Retinal pigment epithelial cell (primary cell): ENCODE measurements around the gene SPATA2L.
"Not testable (repeated sequence)": the region's sequence is repeated elsewhere in the genome, so short reads cannot be mapped to it uniquely, and the experiment has no call there.

Experiments
- DNase-seq: peaks from one replicate; pipeline ENCODE4 v3.0.0-alpha.2; 2010; ENCODE audit warnings: low read depth
- H3K4me3 ChIP-seq: 2 replicates; pipeline ENCODE4 v1.5.1; 2011; ENCODE audit warnings: mild to moderate bottlenecking, low read length, control low read depth, moderate library complexity
- CTCF ChIP-seq: conservative IDR thresholded peaks from 2 replicates; pipeline ENCODE4 v1.5.1; 2011; ENCODE audit warnings: low read depth, low read length, control low read depth, inconsistent platforms

Gene SPATA2L

DNA sequence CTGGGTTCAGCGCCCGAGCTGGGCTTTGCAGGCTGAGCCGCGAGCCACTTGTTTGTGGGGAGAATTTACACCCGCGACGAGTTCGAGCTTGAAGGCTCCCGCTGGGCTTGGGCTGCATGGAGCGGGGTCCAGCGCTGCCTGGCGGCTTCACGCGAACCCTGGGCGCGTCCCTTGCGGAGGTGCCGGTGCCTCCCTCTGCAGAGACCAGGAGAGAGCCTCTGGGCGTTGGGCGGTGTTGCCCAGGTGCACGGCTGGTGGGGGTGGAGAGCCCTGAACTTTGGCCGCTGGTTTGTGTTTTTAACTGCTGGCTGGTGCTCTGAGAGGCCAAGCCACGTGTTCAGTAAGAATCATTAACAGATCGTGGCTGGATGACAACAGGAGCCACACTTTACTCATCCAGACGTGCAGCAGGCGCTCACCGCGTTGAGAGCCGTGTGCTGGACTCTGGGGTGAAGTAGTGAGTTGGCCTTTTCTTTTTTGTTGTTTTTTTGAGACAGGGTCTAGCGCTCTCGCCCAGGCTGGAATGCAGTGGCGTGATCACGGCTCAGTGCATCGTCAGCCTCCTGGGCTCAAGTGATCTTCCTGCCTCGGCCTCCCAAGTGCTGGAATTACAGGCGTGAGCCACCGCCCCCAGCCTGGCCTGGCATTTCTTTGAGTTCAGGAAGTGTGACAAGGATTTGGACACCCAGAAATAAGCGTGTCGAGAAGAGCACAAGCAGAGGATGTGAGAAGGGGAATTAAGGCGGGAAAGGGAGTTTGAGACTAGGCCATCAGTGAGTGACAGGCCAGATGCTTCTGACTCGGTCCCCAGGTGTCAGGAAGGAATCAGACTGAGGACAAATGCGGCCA, 14.2 kb downstream of the SPATA2L start:
- TF ChIP-seq CTCF: peak; percentile 2
- peak overlapping the region; percentile 78 for H3K4me3 ChIP-seq
- DNase-seq: peak; percentile 16

DNA sequence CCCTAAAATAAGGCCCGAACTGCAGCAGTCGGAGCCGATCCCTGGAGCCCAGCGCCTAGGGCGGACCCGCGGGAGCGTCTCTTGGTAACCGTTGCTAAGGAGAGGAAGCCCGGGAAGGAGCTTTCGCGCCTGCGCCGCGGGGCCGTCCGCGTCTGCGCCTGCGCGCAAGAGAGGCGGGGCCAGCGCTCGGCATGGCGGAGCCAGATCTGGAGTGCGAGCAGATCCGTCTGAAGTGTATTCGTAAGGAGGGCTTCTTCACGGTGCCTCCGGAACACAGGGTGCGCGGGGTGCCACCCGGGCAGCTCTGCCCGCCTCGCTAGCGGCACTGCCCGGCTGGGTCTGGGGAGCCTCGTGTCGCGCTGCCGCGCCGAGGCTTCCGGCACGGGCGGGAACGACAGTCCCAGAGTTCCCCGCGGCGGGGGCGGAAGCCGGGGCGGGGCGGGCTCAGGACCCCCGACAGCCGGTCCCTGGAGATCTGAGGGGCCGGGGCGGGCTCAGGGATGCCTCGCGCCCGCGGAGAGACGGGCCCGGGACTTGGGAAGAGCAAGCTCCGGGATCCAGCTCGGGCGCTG, 14.9 kb downstream of the SPATA2L start, which contains the start of gene CDK10:
Gene CDK10, plus strand, starts transcription at position 170 of the 572 bp plus-strand sequence. Its CDS starts 22 bp downstream, at position 192.
- peak; percentile 38 for DNase-seq
- H3K4me3 ChIP-seq: peak within 1 kb of the TSS; percentile 78
- TF ChIP-seq CTCF: no peak

DNA sequence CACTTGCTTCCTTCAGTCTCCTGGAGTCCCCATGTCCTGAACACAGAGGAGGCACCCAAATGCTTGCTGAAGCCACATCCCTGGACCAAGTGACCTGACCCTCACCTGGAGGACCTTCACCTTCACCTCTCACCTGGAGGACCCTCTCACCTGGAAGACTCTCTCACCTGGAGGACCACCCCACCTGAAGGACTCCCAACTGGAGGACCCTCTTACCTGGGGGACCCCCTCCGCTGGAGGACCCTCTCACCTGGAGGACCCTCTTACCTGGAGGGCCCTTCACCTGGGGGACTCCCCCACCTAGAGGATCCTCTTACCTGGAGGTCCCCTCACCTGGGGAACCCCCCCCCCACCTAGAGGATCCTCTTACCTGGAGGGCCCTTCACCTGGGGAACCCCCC, 15.6 kb downstream of the SPATA2L start:
- no peak for TF ChIP-seq CTCF
- no peak for DNase-seq
- H3K4me3 ChIP-seq: no peak overlapping the region

DNA sequence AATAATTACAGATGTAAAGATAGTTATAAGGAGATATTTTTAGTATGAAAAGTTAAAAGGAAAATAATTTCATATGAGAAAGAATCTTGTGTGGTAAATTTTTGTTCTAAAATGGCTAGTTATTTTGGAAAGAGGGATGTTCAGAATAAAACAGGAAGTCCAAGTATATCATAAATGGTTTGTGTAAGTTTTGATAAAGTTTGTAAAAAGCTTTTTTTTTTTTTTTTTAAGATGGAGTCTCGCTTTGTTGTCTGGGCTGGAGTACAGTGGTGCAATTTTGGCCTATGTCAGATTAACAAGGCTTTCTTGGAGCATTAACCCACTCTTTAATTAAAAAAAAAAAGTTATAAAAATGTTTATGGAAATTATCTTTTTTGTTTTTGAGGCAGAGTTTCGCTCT, 23.2 kb downstream of the SPATA2L start:
- DNase-seq: no peak
- no peak overlapping the region for H3K4me3 ChIP-seq
- TF ChIP-seq CTCF: no peak

GRCh38 chr16:89672177-89672941, 29.1 kb downstream of the SPATA2L start:
- no peak for TF ChIP-seq CTCF
- no peak for DNase-seq
- no peak overlapping the region for H3K4me3 ChIP-seq

DNA sequence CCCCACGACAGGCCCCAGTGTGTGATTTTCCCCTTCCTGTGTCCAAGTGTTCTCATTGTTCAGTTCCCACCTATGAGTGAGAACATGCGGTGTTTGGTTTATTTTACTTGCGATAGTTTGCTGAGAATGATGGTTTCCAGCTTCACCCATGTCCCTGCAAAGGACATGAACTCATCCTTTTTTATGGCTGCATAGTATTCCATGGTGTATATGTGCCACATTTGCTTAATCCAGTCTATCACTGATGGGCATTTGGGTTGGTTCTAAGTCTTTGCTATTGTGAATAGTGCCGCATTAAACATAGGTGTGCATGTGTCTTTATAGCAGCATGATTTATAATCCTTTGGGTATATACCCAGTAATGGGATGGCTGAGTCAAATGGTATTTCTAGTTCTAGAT, 29.9 kb downstream of the SPATA2L start:
- not testable (repeated sequence) for H3K4me3 ChIP-seq, DNase-seq
